Aorta (tissue), 5 donors: ENCODE results near the gene CES2. TPM values are rescaled to one million over a fixed set of nuclear protein-coding genes. Genes with fewer than 3 reads are reported as not detected.

Experiments
- ATAC-seq: fragments of 200-7000 bp; cut with Tn5 transposase; one replicate; pipeline ENCODE4 v1.9.1; 2022; ENCODE audit warnings: moderate library complexity; ENCODE audit not compliant: low FRiP score
- DNase-seq, 2 donors: peaks; one replicate each; pipeline ENCODE4 v3.0.0-alpha.2; 2020
- H3K27ac ChIP-seq, 2 donors: one replicate each; pipeline ENCODE4 v1.5.1; 2013; ENCODE audit warnings: low read length in 2 of 2, mild to moderate bottlenecking in 2 of 2, moderate library complexity in 2 of 2, control low read depth in 1 of 2, inconsistent platforms in 1 of 2, low read depth in 1 of 2
- H3K27me3 ChIP-seq, 2 donors: one replicate each; pipeline ENCODE4 v1.6.1; 2013; ENCODE audit warnings: control low read depth in 1 of 2, low read length in 1 of 2, mild to moderate bottlenecking in 1 of 2, moderate library complexity in 1 of 2; ENCODE audit not compliant: insufficient read depth in 2 of 2, control insufficient read depth in 1 of 2
- H3K36me3 ChIP-seq, 2 donors: one replicate each; pipeline ENCODE4 v1.6.1; 2013; ENCODE audit warnings: control low read depth in 1 of 2, low read length in 1 of 2, mild to moderate bottlenecking in 1 of 2; ENCODE audit not compliant: insufficient read depth in 2 of 2, control insufficient read depth in 1 of 2
- H3K4me1 ChIP-seq, 2 donors: one replicate each; pipeline ENCODE4 v1.6.1; 2013; ENCODE audit warnings: low read length in 2 of 2, control low read depth in 1 of 2, mild to moderate bottlenecking in 1 of 2, moderate library complexity in 1 of 2; ENCODE audit not compliant: insufficient read depth in 2 of 2, control insufficient read depth in 1 of 2
- H3K4me3 ChIP-seq, 2 donors: one replicate each; pipeline ENCODE4 v1.5.1; 2013; ENCODE audit warnings: low read length in 2 of 2, control low read depth in 1 of 2, mild to moderate bottlenecking in 1 of 2
- H3K9me3 ChIP-seq: one replicate; pipeline ENCODE4 v1.6.1; 2013; ENCODE audit warnings: mild to moderate bottlenecking, low read length; ENCODE audit not compliant: control insufficient read depth
- WGBS, 2 donors: extraction: QIAGEN DNeasy Blood & Tissue Kit; methylation state at CpG; one replicate each; pipeline ENCODE4 v1.1.7; 2013; 5-methylcytosine and 5-hydroxymethylcytosine counted together
- intact Hi-C, 2 donors: fragments of 100-400 bp; cut with DNase I; formaldehyde crosslinking; loops; one replicate each; pipeline versions ENCODE4 v1.14.2 to v1.15.0; 2022
- polyA plus RNA-seq, 2 donors: library from polyadenylated mRNA; stranded (reverse); fragments of 200-250 nt; gene quantifications; one replicate each; pipeline ENCODE4 v1.2.3, GENCODE V29; 2013
- total RNA-seq, 2 donors: library from RNA; stranded (reverse); fragmentation: NEBNext Ultra II Directional; extraction: Animal tissue kit (Norgen Biotek cat#: 25700); gene quantifications; one replicate each; pipeline ENCODE4 v1.2.1, GENCODE V29; 2021
- donor health status: healthy with polysubstance abuse.
- donor health status: Bipolar disorder and iron deficiency.
- donor health status: DM: no; HTN: no; CAD: no.
- donor health status: DM: no; HTN: no; CAD: no.
- donor health status: DM: yes; HTN: yes; CAD: no.

The CES2 gene
- total and polyA plus RNA-seq, 4 donors: 20.5 to 42.1 (median 33.6) TPM

DNA sequence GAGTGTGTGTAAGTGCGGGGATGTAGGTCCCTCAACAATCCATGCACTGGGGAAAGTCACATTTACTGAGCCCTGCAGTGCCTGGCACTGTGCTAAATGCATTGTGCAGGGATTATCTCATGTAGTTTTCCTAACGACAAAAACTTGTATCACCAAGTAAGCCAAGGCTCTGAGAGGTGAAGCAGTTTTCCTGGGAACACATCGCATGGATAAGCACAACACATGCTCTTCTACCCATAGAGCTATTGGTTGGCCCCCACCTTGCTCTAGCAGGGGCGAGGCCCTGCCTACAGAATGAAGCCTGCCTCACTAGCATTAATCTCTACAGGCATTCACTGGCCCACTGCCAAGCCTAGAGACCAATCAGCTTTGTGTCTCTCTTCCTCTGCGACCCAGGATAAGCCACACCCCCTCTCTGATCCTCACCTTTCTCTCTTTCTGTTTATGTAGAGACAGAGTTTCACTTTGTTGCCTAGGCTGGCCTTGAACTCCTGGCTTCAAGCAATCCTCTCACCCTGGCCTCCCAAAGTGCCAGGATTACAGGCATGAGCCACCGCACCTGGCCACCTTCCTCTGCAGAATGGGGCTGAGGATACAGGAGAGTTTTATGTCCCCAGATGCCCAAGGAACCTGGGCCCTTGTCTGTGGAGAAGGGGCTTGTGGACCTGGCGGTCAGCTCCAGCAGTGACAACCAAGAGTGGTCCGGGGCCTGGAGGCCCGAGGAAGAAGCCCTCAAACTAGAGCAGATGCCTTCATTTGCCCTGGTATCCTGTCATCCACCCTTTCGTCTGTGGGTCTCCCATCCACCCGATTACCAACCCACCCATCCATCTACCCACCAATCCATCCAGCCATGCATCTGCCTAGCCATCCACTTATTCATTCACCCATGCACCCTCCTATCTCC is 29.4 kb upstream of the CES2 start:
- ATAC-seq (no peak), DNase-seq (peak in 1 of 2 donors; percentile 69)
- Histone ChIP-seq H3K4me3 (no peak overlapping the region), H3K27me3 (no peaks in the 10 kb centered on the region), H3K9me3 (no peaks in the 10 kb centered on the region), H3K36me3 (no peaks in the 10 kb centered on the region), H3K4me1 (peaks cover 0 to 4% of the 10 kb centered on the region in 2 donors), H3K27ac (no peak overlapping the region)
- intact Hi-C loops: no loop called here
- WGBS, 2 donors: 59 to 65% methylated on average over 11 of the region's 11 CpGs

DNA sequence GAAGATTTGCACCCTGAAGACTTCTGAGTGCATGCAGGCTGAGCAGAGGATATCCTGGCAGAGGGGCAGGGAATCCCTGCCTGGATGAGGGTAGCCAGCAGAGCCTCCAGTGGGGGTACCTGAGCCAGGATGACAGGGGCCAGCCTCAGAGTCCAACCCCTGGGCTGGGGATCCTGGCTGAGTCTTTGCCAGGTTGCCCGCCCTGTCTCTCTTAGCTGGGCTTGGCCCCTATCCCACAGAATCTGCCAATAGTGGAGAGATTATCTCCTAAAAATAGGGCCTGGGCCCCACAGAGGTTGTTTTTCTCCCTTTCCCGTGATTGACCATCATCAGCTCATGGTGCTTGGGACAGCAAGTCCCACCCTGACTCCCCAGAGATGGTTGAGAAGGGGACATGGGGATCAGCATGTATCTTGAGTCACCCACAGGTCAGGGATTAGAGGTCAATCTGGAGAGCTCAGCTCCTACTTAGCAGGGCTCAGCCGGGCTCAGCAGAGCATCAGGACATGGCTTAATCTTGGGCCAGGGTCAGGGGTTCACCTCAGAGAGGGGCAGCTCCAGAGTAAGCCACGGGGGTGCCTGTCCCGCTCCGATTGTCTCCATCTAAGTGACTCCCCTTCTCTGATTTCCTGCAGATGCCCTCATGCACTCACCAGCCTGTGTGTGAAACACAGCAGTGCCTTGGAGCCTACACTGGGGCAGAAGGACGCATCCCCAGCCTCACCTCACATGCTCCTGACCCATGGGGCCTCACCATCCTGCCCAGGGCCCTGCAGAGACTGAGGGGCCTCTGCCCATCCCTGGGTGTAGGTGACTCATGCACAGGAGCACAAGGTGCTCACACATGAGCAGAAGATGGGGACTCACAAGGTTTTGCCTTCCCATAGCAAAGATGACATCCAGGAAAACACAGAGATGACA is 28.1 kb upstream of the CES2 start:
- ATAC-seq (no peak), DNase-seq (peak in 1 of 2 donors; percentile 65)
- Histone ChIP-seq H3K36me3 (no peaks in the 10 kb centered on the region), H3K9me3 (no peaks in the 10 kb centered on the region), H3K27me3 (no peaks in the 10 kb centered on the region), H3K4me1 (no peaks in the 10 kb centered on the region), H3K27ac (no peak overlapping the region), H3K4me3 (no peak overlapping the region)
- WGBS, 2 donors: 69 to 76% methylated on average over 7 of the region's 7 CpGs
- intact Hi-C loops: no loop called here

GRCh38 chr16:66908116-66908515 is 27.2 kb upstream of the CES2 start:
- no peak for ATAC-seq
- 94 to 96% methylated on average over 3 of the region's 3 CpGs for WGBS, 2 donors
- H3K27ac ChIP-seq: no peak overlapping the region

GRCh38 chr16:66908762-66909559 is 26.4 kb upstream of the CES2 start:
- H3K27me3 ChIP-seq: no peaks in the 10 kb centered on the region
- H3K36me3 ChIP-seq: no peaks in the 10 kb centered on the region
- intact Hi-C loops: no loop called here
- no peaks in the 10 kb centered on the region for H3K9me3 ChIP-seq
- no peak overlapping the region for H3K4me3 ChIP-seq
- DNase-seq: peak in 1 of 2 donors; percentile 44
- 96 to 98% methylated on average over 14 of the region's 14 CpGs for WGBS, 2 donors
- no peak overlapping the region for H3K27ac ChIP-seq
- ATAC-seq: no peak
- no peaks in the 10 kb centered on the region for H3K4me1 ChIP-seq

More at GRCh38 chr16:66908116-66908515, 27.2 kb upstream of the CES2 start:
- intact Hi-C loops: no loop called here
- H3K36me3 ChIP-seq: no peaks in the 10 kb centered on the region
- DNase-seq: peak in 1 of 2 donors; percentile 25
- H3K4me3 ChIP-seq: no peak overlapping the region
- H3K27me3 ChIP-seq: no peaks in the 10 kb centered on the region
- H3K4me1 ChIP-seq: no peaks in the 10 kb centered on the region
- H3K9me3 ChIP-seq: no peaks in the 10 kb centered on the region

DNA sequence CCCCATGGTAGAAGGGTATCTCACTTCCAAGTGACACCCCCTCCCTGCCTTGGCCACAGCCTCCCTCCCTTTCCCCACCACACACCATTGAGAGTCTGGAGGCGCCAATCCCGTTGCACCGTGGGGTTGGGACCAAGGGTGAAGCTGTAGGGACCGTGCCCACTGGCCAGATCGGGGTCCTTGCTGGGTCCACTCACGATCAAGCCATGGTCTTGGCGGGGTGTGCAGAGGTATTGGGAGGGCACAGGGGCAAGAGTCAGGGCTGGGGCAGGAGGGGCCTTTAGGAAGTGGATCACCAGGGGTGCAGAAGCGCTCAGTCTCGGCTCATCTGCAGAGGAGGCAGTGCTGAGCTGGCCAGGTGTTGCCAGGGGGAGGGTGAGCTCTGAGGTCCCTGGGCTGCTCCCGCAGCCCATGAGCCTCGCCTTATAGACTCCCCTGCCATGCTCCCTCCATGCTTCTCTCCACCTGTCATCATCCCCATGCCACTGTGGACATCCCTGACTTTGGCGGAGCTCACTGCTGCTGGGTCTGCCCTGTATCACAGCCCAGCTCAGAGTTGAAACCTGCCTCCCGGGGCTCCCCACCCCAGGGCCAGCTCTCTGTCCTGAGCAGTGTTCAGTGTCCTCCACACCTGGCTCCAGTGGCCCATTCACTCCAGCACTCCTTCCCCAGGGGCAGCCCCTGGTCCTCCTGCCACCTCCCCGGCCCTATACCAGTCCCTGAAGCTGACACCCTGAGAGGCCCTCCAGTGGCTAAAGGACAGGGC is 25.0 kb upstream of the CES2 start:
- 90 to 91% methylated on average over 13 to 14 of the region's 14 CpGs for WGBS, 2 donors
- intact Hi-C loops: no loop called here
- Histone ChIP-seq H3K4me1 (no peaks in the 10 kb centered on the region), H3K9me3 (no peaks in the 10 kb centered on the region), H3K27ac (no peak overlapping the region), H3K4me3 (no peak overlapping the region), H3K27me3 (no peaks in the 10 kb centered on the region), H3K36me3 (no peaks in the 10 kb centered on the region)
- ATAC-seq (no peak), DNase-seq (peak; percentile 36 to 55)

- no peaks in the 10 kb centered on the region for H3K36me3 ChIP-seq
- H3K4me3 ChIP-seq: no peak overlapping the region
- no peaks in the 10 kb centered on the region for H3K4me1 ChIP-seq
- H3K27me3 ChIP-seq: no peaks in the 10 kb centered on the region
- WGBS, 2 donors: 31 to 45% methylated on average over 5 of the region's 5 CpGs
- no peaks in the 10 kb centered on the region for H3K9me3 ChIP-seq
- intact Hi-C loops: no loop called here
- ATAC-seq: no peak
- peak in 1 of 2 donors; percentile 52 for DNase-seq
- no peak overlapping the region for H3K27ac ChIP-seq
Measured at GRCh38 chr16:66911112-66911511, 24.2 kb upstream of the CES2 start.

DNA sequence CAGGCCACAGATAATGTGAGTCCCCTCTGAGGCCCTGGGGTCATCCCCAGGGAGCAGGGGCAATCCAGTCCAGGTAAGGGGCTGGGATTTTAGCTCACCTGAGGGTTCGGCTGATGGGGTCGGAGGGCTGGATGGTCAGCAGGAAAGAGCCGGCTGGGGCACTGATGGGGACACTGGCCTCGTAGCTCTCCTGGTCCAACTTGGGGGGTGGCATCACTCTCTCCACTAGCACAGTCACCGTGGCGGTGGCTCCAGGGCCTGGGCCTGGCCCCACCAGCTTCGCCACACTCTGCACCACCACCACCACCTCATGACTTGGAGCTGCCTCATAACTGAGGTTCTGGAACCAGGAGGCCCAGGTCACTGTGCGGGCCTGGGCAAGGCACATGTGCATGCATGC is 23.5 kb upstream of the CES2 start:
- H3K9me3 ChIP-seq: no peaks in the 10 kb centered on the region
- H3K27me3 ChIP-seq: no peaks in the 10 kb centered on the region
- DNase-seq (no peak), ATAC-seq (no peak)
- WGBS, 2 donors: 95 to 97% methylated on average over 8 of the region's 8 CpGs
- H3K4me3 ChIP-seq: no peak overlapping the region
- no peaks in the 10 kb centered on the region for H3K36me3 ChIP-seq
- intact Hi-C loops: no loop called here
- no peak overlapping the region for H3K27ac ChIP-seq
- no peaks in the 10 kb centered on the region for H3K4me1 ChIP-seq

DNA sequence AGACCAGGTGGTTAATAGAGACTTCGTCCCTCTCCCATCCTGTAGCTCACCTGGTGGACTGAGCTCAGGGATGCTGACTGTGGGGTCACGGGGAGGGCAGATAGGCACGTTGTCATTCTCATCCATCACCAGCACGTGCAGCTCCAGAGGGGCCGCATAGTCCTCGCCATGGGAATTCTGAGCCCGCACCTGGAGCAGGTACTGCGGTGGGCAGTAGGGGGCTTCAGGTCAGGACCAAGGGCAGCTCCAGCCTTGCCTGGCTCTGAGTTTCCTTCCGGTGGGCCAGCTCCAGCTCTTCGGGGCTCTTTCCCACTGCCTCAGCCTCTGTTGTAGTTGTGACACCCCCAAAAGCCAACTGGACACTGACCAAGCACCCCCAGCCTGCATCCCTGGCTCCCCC is 22.2 kb upstream of the CES2 start:
- Histone ChIP-seq H3K4me3 (no peak overlapping the region), H3K27ac (no peak overlapping the region), H3K27me3 (no peaks in the 10 kb centered on the region), H3K9me3 (no peaks in the 10 kb centered on the region), H3K4me1 (no peaks in the 10 kb centered on the region), H3K36me3 (no peaks in the 10 kb centered on the region)
- DNase-seq: no peak
- intact Hi-C loops: no loop called here
- WGBS, 2 donors: 75% methylated on average over 10 of the region's 10 CpGs
- no peak for ATAC-seq
